Transverse colon (tissue), 4 donors: ENCODE measurements around the gene MAS1. TPM values are rescaled to one million over a fixed set of nuclear protein-coding genes. Genes with fewer than 3 reads are reported as not detected.
"Not testable (repeated sequence)": the region's sequence is repeated elsewhere in the genome, so short reads cannot be mapped to it uniquely, and the experiment has no call there.

Experiments used
- DNase-seq: peaks from one replicate; pipeline ENCODE4 v3.0.0-alpha.2; 2019
- H3K27ac ChIP-seq, 4 donors: fragments of 200-600 bp; sonication (generic); 2 replicates each; pipeline ENCODE4 v1.5.1; 2016 to 2018; ENCODE audit warnings: inconsistent platforms in 4 of 4
- H3K27me3 ChIP-seq: fragments of 200-600 bp; sonication (generic); 2 replicates; pipeline ENCODE4 v1.5.1; 2017; ENCODE audit warnings: inconsistent platforms
- H3K36me3 ChIP-seq, 4 donors: fragments of 200-600 bp; sonication (generic); 2 replicates each; pipeline ENCODE4 v1.5.1; 2017 to 2019; ENCODE audit warnings: inconsistent platforms in 4 of 4
- H3K4me1 ChIP-seq, 4 donors: fragments of 200-600 bp; sonication (generic); 2 replicates each; pipeline ENCODE4 v1.5.1; 2017 to 2020; ENCODE audit warnings: inconsistent platforms in 4 of 4
- H3K4me3 ChIP-seq, 4 donors: fragments of 200-600 bp; sonication (generic); 1 replicate in 1 of 4; 2 replicates in 3 of 4; pipeline versions ENCODE4 v1.5.1 to v1.6.1; 2017 to 2019; ENCODE audit warnings: inconsistent platforms in 4 of 4
- H3K9me3 ChIP-seq, 2 donors: fragments of 200-600 bp; sonication (generic); 2 replicates each; pipeline ENCODE4 v1.5.1; 2017 to 2019; ENCODE audit warnings: inconsistent platforms in 2 of 2
- EP300 ChIP-seq: sonication (generic); formaldehyde crosslinking; IDR thresholded peaks from one replicate; pipeline ENCODE4 v1.6.1; 2017; ENCODE audit warnings: antibody characterized with exemption, low read depth
- POLR2A ChIP-seq: fragments of 450-650 bp; IDR thresholded peaks from one replicate; pipeline ENCODE4 v1.6.1; 2016; ENCODE audit warnings: antibody characterized with exemption, mild to moderate bottlenecking, moderate library complexity
- POLR2AphosphoS5 ChIP-seq, 3 donors: sonication (generic); formaldehyde crosslinking; IDR thresholded peaks; one replicate each; pipeline ENCODE4 v1.6.1; 2016; ENCODE audit warnings: antibody characterized with exemption in 3 of 3
- WGBS, 2 donors: methylation state at CpG; one replicate each; pipeline ENCODE4 v1.1.5; 2018; ENCODE audit warnings: low coverage in 1 of 2; 5-methylcytosine and 5-hydroxymethylcytosine counted together
- in situ Hi-C, 4 donors: fragments of 200-750 bp; cut with MboI; loops; one replicate each; pipeline versions ENCODE4 v1.15.0 to v1.15.1; 2017; ENCODE audit warnings: low sequenced_read_pairs in 3 of 4, low pct_ligation_motif_present in 1 of 4, low pct_unique_long_range_greater_than_20kb in 1 of 4
- intact Hi-C: fragments of 100-400 bp; cut with DNase I; formaldehyde crosslinking; loops from one replicate; pipeline ENCODE4 v1.15.1; 2023; ENCODE audit warnings: low total_unique reads
- total RNA-seq, 4 donors: library from RNA; depleted of rRNA; stranded (reverse); fragments of >200 nt; gene quantifications; one replicate each; pipeline ENCODE4 v1.1.0, GENCODE V29; 2016
- TF ChIP-seq, protein P1 (sequence below), 5 experiments: fragments of 200-600 bp in 3 of 5; fragments of 450-650 bp in 2 of 5; sonication (generic) in 3 of 5; IDR thresholded peaks; 1 replicate in 2 of 5; 2 replicates in 3 of 5; pipeline ENCODE4 v1.5.1; 2016 to 2017; ENCODE audit warnings: antibody characterized with exemption in 5 of 5, inconsistent platforms in 3 of 5, mild to moderate bottlenecking in 2 of 5, moderate library complexity in 1 of 5

The MAS1 gene
- total RNA-seq, 4 donors from 2014 or later = not detected

DNA sequence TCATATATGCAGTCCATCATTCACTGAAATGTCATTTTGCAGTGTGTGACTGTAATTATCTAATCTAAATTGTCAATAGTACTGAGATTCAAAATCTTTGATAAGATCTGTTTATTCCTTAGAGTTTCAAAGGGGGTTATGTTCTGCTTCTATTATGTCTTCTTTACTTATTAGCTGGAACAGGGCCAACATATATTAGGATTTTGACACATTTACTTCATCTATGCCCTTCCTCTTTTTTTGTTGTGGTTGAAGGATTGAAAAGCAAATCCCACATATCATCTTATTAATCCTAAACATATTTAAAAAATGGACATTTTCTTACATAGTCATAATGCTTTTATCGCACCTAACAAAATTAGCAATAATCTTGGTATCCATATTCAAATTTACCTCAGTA, 30.3 kb upstream of the MAS1 start:
- TF ChIP-seq EP300 = no peak
- TF ChIP-seq, protein P1, sequence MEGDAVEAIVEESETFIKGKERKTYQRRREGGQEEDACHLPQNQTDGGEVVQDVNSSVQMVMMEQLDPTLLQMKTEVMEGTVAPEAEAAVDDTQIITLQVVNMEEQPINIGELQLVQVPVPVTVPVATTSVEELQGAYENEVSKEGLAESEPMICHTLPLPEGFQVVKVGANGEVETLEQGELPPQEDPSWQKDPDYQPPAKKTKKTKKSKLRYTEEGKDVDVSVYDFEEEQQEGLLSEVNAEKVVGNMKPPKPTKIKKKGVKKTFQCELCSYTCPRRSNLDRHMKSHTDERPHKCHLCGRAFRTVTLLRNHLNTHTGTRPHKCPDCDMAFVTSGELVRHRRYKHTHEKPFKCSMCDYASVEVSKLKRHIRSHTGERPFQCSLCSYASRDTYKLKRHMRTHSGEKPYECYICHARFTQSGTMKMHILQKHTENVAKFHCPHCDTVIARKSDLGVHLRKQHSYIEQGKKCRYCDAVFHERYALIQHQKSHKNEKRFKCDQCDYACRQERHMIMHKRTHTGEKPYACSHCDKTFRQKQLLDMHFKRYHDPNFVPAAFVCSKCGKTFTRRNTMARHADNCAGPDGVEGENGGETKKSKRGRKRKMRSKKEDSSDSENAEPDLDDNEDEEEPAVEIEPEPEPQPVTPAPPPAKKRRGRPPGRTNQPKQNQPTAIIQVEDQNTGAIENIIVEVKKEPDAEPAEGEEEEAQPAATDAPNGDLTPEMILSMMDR (IDR thresholded peaks at IDR 0.05) = no peak
- TF ChIP-seq POLR2AphosphoS5 (IDR thresholded peaks at IDR 0.05) = no peak
- no peak for TF ChIP-seq POLR2A
- in situ Hi-C loops = loop anchor here (10.0 to 25.0 kb wide), 2 partner anchors 594 to 602 kb away; no protein-coding TSS in a partner anchor
- WGBS, 2 donors = 93 to 98% methylated on average over 1 of the region's 1 CpG

DNA sequence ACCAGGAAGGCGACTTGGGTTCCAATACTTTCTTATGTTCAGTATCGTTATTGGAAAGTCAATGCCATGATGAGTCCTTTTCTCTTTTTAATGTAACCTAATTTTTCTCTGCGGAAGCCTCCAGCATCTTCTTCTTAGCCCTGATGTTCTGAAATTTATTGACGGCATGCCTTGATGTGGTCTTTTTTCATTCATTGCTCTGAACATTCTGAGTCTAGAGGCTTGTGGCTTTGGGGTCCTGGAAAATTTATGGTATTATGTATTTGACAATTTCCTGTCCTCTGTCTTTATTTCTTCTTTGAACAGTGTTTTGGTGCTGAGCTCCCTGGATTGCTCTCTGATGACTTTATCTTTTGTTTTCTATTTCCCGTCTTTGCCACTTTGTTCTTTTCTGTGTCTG, 28.7 kb upstream of the MAS1 start:
- no peaks in the 10 kb centered on the region for H3K9me3 ChIP-seq
- DNase-seq = no peak
- 75 to 77% methylated on average over 4 to 5 of the region's 5 CpGs for WGBS, 2 donors
- no peak overlapping the region for H3K27ac ChIP-seq
- no peaks in the 10 kb centered on the region for H3K4me1 ChIP-seq
- intact Hi-C loops = no loop called here
- H3K27me3 ChIP-seq = peaks cover 16% of the 10 kb centered on the region
- in situ Hi-C loops = loop anchor here (10.0 to 25.0 kb wide), 2 partner anchors 593 to 600 kb away; no protein-coding TSS in a partner anchor
- H3K4me3 ChIP-seq = no peak overlapping the region
- no peak for TF ChIP-seq POLR2A
- TF ChIP-seq, protein P1 (IDR thresholded peaks at IDR 0.05) = no peak
- no peak for TF ChIP-seq POLR2AphosphoS5 (IDR thresholded peaks at IDR 0.05)
- TF ChIP-seq EP300 = no peak
- H3K36me3 ChIP-seq = no peaks in the 10 kb centered on the region

More for the DNA sequence above, 30.3 kb upstream of the MAS1 start:
- peaks cover 16% of the 10 kb centered on the region for H3K27me3 ChIP-seq
- DNase-seq = no peak
- no peaks in the 10 kb centered on the region for H3K36me3 ChIP-seq
- no peak overlapping the region for H3K27ac ChIP-seq
- H3K9me3 ChIP-seq = no peaks in the 10 kb centered on the region
- intact Hi-C loops = no loop called here
- no peak overlapping the region for H3K4me3 ChIP-seq
- H3K4me1 ChIP-seq = no peaks in the 10 kb centered on the region

DNA sequence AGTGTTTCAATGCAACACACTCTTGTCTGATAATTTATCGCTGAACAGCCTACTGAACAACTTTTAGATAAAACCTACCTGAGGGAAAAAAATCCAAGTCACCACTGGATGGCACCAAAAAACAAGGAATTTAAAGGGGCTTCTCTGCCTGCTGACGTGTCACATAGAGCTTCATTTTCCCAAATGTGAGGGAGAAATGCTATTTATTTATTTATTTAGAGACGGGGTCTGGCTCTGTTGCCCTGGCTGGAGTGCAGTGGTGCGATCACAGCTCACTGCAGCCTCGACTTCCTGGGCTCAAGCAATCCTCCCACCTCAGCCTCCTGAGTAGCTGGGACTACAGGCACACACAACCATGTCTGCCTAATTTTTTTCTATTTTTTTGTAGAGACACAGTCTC, 27.4 kb upstream of the MAS1 start:
- H3K27me3 ChIP-seq, H3K4me1 ChIP-seq, H3K36me3 ChIP-seq, H3K4me3 ChIP-seq, H3K9me3 ChIP-seq, H3K27ac ChIP-seq, intact Hi-C loops: not testable (repeated sequence)
- in situ Hi-C loops = loop anchor here (10.0 to 25.0 kb wide), 2 partner anchors 591 to 599 kb away; no protein-coding TSS in a partner anchor
- TF ChIP-seq, protein P1 (IDR thresholded peaks at IDR 0.05) = peak; percentile 35 to 55 (median 45)
- peak; percentile 34 for DNase-seq
- WGBS, 2 donors = 10 to 30% methylated on average over 4 to 5 of the region's 5 CpGs

DNA sequence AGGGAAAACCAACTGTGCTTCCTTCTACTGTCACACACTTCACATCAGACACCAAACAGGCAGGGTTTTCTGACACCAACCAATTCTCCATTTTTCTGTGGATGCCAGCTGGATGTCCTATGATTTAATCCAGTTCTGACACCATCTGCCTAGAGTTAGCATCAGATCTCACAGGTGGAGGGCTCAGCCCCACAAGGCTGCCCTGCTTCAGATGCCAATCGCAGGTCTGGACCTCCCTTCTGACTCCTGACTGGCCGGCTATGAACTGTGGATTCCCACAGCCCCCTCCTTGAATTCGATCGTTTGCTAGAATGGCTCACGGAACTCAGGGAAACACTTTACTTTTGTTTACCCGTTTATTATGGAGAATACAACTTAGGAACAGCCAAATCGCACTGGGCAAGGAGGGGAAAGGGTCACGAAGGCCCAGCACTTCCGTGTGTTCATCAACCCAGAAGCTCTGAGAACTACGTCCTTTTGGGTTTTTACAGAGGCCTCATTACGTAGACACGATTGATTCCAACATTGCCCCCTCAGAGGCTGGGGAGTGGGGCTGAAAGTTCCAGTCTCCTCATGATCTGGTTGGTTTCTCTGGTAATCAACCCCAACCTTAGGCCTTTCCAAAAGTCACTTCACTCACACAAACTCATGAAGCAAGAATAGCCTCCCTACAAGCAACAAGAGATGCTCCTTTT, 25.4 kb upstream of the MAS1 start:
- peaks cover 8% of the 10 kb centered on the region for H3K27me3 ChIP-seq
- DNase-seq = no peak
- no peak overlapping the region for H3K4me3 ChIP-seq
- 85 to 90% methylated on average over 8 to 12 of the region's 12 CpGs for WGBS, 2 donors
- no peaks in the 10 kb centered on the region for H3K4me1 ChIP-seq
- TF ChIP-seq, protein P1 (IDR thresholded peaks at IDR 0.05) = no peak
- TF ChIP-seq POLR2A = no peak
- TF ChIP-seq EP300 = no peak
- TF ChIP-seq POLR2AphosphoS5 (IDR thresholded peaks at IDR 0.05) = no peak
- H3K9me3 ChIP-seq = no peaks in the 10 kb centered on the region
- intact Hi-C loops = no loop called here
- H3K27ac ChIP-seq = no peak overlapping the region
- in situ Hi-C loops = loop anchor here (10.0 to 25.0 kb wide), 2 partner anchors 589 to 597 kb away; no protein-coding TSS in a partner anchor
- H3K36me3 ChIP-seq = no peaks in the 10 kb centered on the region
